Liver (tissue), 9 donors: ENCODE results near the gene MAGED1. TPM values are rescaled to one million over a fixed set of nuclear protein-coding genes. Genes with fewer than 3 reads are reported as not detected.

Source experiments
- DNase-seq: peaks from one replicate; pipeline ENCODE4 v3.0.0-alpha.2; 2017; ENCODE audit warnings: low spot score
- H3K27ac ChIP-seq, 2 donors: one replicate each; pipeline ENCODE4 v1.7.0; 2013; ENCODE audit warnings: inconsistent platforms in 2 of 2, low read length in 2 of 2, control low read depth in 1 of 2, low read depth in 1 of 2, mild to moderate bottlenecking in 1 of 2
- H3K27me3 ChIP-seq, 4 donors: one replicate each; pipeline versions ENCODE4 v1.6.1 to v1.7.0; 2013; ENCODE audit warnings: low read length in 3 of 4, inconsistent platforms in 1 of 4, mild to moderate bottlenecking in 1 of 4, moderate library complexity in 1 of 4; ENCODE audit not compliant: control insufficient read depth in 4 of 4, insufficient read depth in 4 of 4
- H3K36me3 ChIP-seq, 4 donors: one replicate each; pipeline versions ENCODE4 v1.6.1 to v1.7.0; 2013; ENCODE audit warnings: low read length in 3 of 4, mild to moderate bottlenecking in 3 of 4, low read depth in 1 of 4, moderate library complexity in 1 of 4; ENCODE audit not compliant: control insufficient read depth in 4 of 4, insufficient read depth in 3 of 4
- H3K4me1 ChIP-seq, 4 donors: one replicate each; pipeline versions ENCODE4 v1.6.1 to v1.7.0; 2013; ENCODE audit warnings: low read length in 3 of 4, mild to moderate bottlenecking in 3 of 4, moderate library complexity in 1 of 4; ENCODE audit not compliant: control insufficient read depth in 4 of 4, insufficient read depth in 4 of 4
- H3K4me3 ChIP-seq, 3 donors: one replicate each; pipeline versions ENCODE4 v1.6.1 to v1.7.0; 2013; ENCODE audit warnings: low read length in 3 of 3, control low read depth in 1 of 3, low read depth in 1 of 3, mild to moderate bottlenecking in 1 of 3
- H3K9ac ChIP-seq, 2 donors: one replicate each; pipeline ENCODE4 v1.7.0; 2013; ENCODE audit warnings: low read length in 2 of 2, mild to moderate bottlenecking in 2 of 2, moderate library complexity in 2 of 2, control low read depth in 1 of 2, low read depth in 1 of 2
- H3K9me3 ChIP-seq, 4 donors: one replicate each; pipeline versions ENCODE4 v1.6.1 to v1.7.0; 2013; ENCODE audit warnings: low read length in 3 of 4; ENCODE audit not compliant: control insufficient read depth in 4 of 4
- EGR1 ChIP-seq, 2 donors: IDR thresholded peaks; 2 replicates each; pipeline ENCODE4 v1.6.1; 2016 to 2018; ENCODE audit warnings: antibody characterized with exemption in 2 of 2, low read depth in 2 of 2
- FOXA1 ChIP-seq: IDR thresholded peaks from 2 replicates; pipeline ENCODE4 v1.6.1; 2016; ENCODE audit warnings: antibody characterized with exemption
- FOXA2 ChIP-seq: IDR thresholded peaks from 2 replicates; pipeline ENCODE4 v1.6.1; 2016; ENCODE audit warnings: antibody characterized with exemption
- GABPA ChIP-seq, 2 donors: IDR thresholded peaks in 1 of 2; conservative IDR thresholded peaks in 1 of 2; 2 replicates each; pipeline ENCODE4 v1.6.1; 2016; ENCODE audit warnings: antibody characterized with exemption in 2 of 2, mild to moderate bottlenecking in 1 of 2, moderate library complexity in 1 of 2
- HNF4A ChIP-seq, 2 donors: conservative IDR thresholded peaks; 2 replicates each; pipeline ENCODE4 v1.6.1; 2016; ENCODE audit warnings: antibody characterized with exemption in 2 of 2, mild to moderate bottlenecking in 2 of 2
- HNF4G ChIP-seq: IDR thresholded peaks from 2 replicates; pipeline ENCODE4 v1.6.1; 2016; ENCODE audit warnings: antibody characterized with exemption
- JUND ChIP-seq, 2 donors: IDR thresholded peaks; 2 replicates each; pipeline ENCODE4 v1.6.1; 2016; ENCODE audit warnings: antibody characterized with exemption in 2 of 2
- NR2F2 ChIP-seq: IDR thresholded peaks from 2 replicates; pipeline ENCODE4 v1.6.1; 2016; ENCODE audit warnings: antibody characterized with exemption
- RAD21 ChIP-seq, 2 donors: IDR thresholded peaks; 2 replicates each; pipeline ENCODE4 v1.6.1; 2016; ENCODE audit warnings: antibody characterized with exemption in 2 of 2, mild to moderate bottlenecking in 2 of 2
- REST ChIP-seq: IDR thresholded peaks from 2 replicates; pipeline ENCODE4 v1.6.1; 2016; ENCODE audit warnings: antibody characterized with exemption, mild to moderate bottlenecking
- RXRA ChIP-seq, 2 donors: IDR thresholded peaks; 2 replicates each; pipeline ENCODE4 v1.6.1; 2017 to 2018; ENCODE audit warnings: antibody characterized with exemption in 2 of 2, mild to moderate bottlenecking in 1 of 2
- SP1 ChIP-seq: IDR thresholded peaks from 2 replicates; pipeline ENCODE4 v1.6.1; 2018; ENCODE audit warnings: antibody characterized with exemption, mild to moderate bottlenecking
- TAF1 ChIP-seq: conservative IDR thresholded peaks from 2 replicates; pipeline ENCODE4 v1.6.1; 2016; ENCODE audit warnings: antibody characterized with exemption, mild to moderate bottlenecking
- YY1 ChIP-seq: IDR thresholded peaks from 2 replicates; pipeline ENCODE4 v1.6.1; 2016; ENCODE audit warnings: antibody characterized with exemption, mild to moderate bottlenecking
- ZBTB33 ChIP-seq: IDR thresholded peaks from 2 replicates; pipeline ENCODE4 v1.6.1; 2016; ENCODE audit warnings: antibody characterized with exemption
- WGBS: extraction: QIAGEN DNeasy Blood & Tissue Kit; methylation state at CpG from one replicate; pipeline ENCODE4 v1.1.7; 2013; 5-methylcytosine and 5-hydroxymethylcytosine counted together
- polyA plus RNA-seq, 2 donors: library from polyadenylated mRNA; stranded (reverse) in 1 of 2; unstranded in 1 of 2; fragments of 200-250 nt in 1 of 2; fragments of >200 nt in 1 of 2; fragmentation: Nextera tagmentation in 1 of 2; extraction: Ambion mirVana in 1 of 2; gene quantifications; one replicate each; pipeline versions ENCODE4 v1.2.1 to v1.2.3, GENCODE V29; 2013 to 2015
- total RNA-seq, 2 donors: library from RNA; depleted of rRNA; stranded (reverse); fragments of >200 nt; gene quantifications; one replicate each; pipeline ENCODE4 v1.2.3, GENCODE V29; 2014
- TF ChIP-seq, protein P1 (sequence below): IDR thresholded peaks from 2 replicates; pipeline ENCODE4 v1.6.1; 2016; ENCODE audit warnings: antibody characterized with exemption
- TF ChIP-seq, protein P2 (sequence below): IDR thresholded peaks from 2 replicates; pipeline ENCODE4 v1.6.1; 2016; ENCODE audit warnings: antibody characterized with exemption
- TF ChIP-seq, protein P3 (sequence below): fragments of 150-350 bp; IDR thresholded peaks from 2 replicates; pipeline ENCODE4 v1.5.1; 2017; ENCODE audit warnings: improper control_type of control experiment, low read depth, low read length; ENCODE audit not compliant: missing input control
- donor health status: healthy.
- donor health status: healthy.
- donor health status: healthy.
- donor health status: healthy.
- donor health status: healthy.

The MAGED1 gene
- total and polyA plus RNA-seq, 4 donors, result 43.3 to 67.3 (median 48.2) TPM

GRCh38 chrX:51853251-51853650 is 40.2 kb upstream of the MAGED1 start:
- TF ChIP-seq FOXA2, result no peak
- TF ChIP-seq, protein P1, sequence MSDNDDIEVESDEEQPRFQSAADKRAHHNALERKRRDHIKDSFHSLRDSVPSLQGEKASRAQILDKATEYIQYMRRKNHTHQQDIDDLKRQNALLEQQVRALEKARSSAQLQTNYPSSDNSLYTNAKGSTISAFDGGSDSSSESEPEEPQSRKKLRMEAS, result no peak
- TF ChIP-seq NR2F2, result no peak
- TF ChIP-seq, protein P2, sequence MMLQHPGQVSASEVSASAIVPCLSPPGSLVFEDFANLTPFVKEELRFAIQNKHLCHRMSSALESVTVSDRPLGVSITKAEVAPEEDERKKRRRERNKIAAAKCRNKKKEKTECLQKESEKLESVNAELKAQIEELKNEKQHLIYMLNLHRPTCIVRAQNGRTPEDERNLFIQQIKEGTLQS, result no peak
- TF ChIP-seq HNF4A (conservative IDR thresholded peaks at IDR 0.05), result no peak
- no peak for TF ChIP-seq GABPA (IDR thresholded peaks at IDR 0.05 in 1 of 2, conservative IDR thresholded peaks at IDR 0.05 in 1 of 2)
- no peak for TF ChIP-seq REST
- TF ChIP-seq HNF4G, result no peak
- no peak for TF ChIP-seq RAD21 (IDR thresholded peaks at IDR 0.05)
- TF ChIP-seq SP1, result no peak
- TF ChIP-seq TAF1, result no peak
- TF ChIP-seq EGR1 (IDR thresholded peaks at IDR 0.05; ENCODE audit: low read depth in 2 of 2), result no peak
- no peak for TF ChIP-seq JUND (IDR thresholded peaks at IDR 0.05)
- TF ChIP-seq, protein P3, sequence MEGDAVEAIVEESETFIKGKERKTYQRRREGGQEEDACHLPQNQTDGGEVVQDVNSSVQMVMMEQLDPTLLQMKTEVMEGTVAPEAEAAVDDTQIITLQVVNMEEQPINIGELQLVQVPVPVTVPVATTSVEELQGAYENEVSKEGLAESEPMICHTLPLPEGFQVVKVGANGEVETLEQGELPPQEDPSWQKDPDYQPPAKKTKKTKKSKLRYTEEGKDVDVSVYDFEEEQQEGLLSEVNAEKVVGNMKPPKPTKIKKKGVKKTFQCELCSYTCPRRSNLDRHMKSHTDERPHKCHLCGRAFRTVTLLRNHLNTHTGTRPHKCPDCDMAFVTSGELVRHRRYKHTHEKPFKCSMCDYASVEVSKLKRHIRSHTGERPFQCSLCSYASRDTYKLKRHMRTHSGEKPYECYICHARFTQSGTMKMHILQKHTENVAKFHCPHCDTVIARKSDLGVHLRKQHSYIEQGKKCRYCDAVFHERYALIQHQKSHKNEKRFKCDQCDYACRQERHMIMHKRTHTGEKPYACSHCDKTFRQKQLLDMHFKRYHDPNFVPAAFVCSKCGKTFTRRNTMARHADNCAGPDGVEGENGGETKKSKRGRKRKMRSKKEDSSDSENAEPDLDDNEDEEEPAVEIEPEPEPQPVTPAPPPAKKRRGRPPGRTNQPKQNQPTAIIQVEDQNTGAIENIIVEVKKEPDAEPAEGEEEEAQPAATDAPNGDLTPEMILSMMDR, result no peak
- TF ChIP-seq ZBTB33, result no peak
- no peak for TF ChIP-seq RXRA (IDR thresholded peaks at IDR 0.05)
- TF ChIP-seq YY1, result no peak
- no peak for TF ChIP-seq FOXA1
- 78% methylated on average over 1 of the region's 1 CpG for WGBS
- Histone ChIP-seq H3K36me3 (peaks cover 0 to 15% (median 4%) of the 10 kb centered on the region in 4 donors), H3K4me1 (no peaks in the 10 kb centered on the region), H3K4me3 (no peak overlapping the region), H3K27me3 (no peaks in the 10 kb centered on the region), H3K27ac (no peak overlapping the region), H3K9me3 (peaks cover 0 to 15% (median 3%) of the 10 kb centered on the region in 4 donors), H3K9ac (no peak overlapping the region)
- no peak for DNase-seq
